ENCODE data around the gene ABL1. TPM values are rescaled to one million over a fixed set of nuclear protein-coding genes. Genes with fewer than 3 reads are reported as not detected.

ABL1 gene
- total RNA-seq, 1 donor: 94.8 TPM

- Histone ChIP-seq H3K79me2 (ENCODE audit: insufficient read depth, low read length) (no peaks in the 10 kb centered on the region), H3K27me3 (ENCODE audit: insufficient read depth, low read length) (no peaks in the 10 kb centered on the region), H3K4me2 (ENCODE audit: insufficient read depth, low read length) (peak overlapping the region; percentile 12), H3K27ac (ENCODE audit: low read depth, low read length) (no peak overlapping the region), H3K9me3 (ENCODE audit: low read depth, low read length) (no peaks in the 10 kb centered on the region), H3K36me3 (ENCODE audit: insufficient read depth, low read length) (no peaks in the 10 kb centered on the region), H2AFZ (ENCODE audit: low read length) (no peak overlapping the region), H3K4me3 (ENCODE audit: insufficient read depth, low read length) (no peak overlapping the region), H3K4me1 (ENCODE audit: insufficient read depth, low read length) (peaks cover 23% of the 10 kb centered on the region), H4K20me1 (ENCODE audit: insufficient read depth, low read length) (no peaks in the 10 kb centered on the region)
- no peak for TF ChIP-seq CTCF (IDR thresholded peaks at IDR 0.05; ENCODE audit: extremely low read depth, low read depth, low read length)
- peak; percentile 98 for DNase-seq (ENCODE audit: insufficient read length, low spot score, missing footprints)
Observed at GRCh38 chr9:130927995-130928900, 93.2 kb downstream of the ABL1 start.

GRCh38 chr9:130929571-130930038 lies 94.6 kb downstream of the ABL1 start:
- H3K4me3 ChIP-seq (ENCODE audit: insufficient read depth, low read length): no peak overlapping the region
- H3K4me1 ChIP-seq (ENCODE audit: insufficient read depth, low read length): peaks cover 32% of the 10 kb centered on the region
- no peak overlapping the region for H3K4me2 ChIP-seq (ENCODE audit: insufficient read depth, low read length)
- H3K9me3 ChIP-seq (ENCODE audit: low read depth, low read length): no peaks in the 10 kb centered on the region
- no peaks in the 10 kb centered on the region for H3K36me3 ChIP-seq (ENCODE audit: insufficient read depth, low read length)
- H3K27ac ChIP-seq (ENCODE audit: low read depth, low read length): no peak overlapping the region
- no peak for DNase-seq (ENCODE audit: insufficient read length, low spot score, missing footprints)
- no peaks in the 10 kb centered on the region for H3K79me2 ChIP-seq (ENCODE audit: insufficient read depth, low read length)
- no peak overlapping the region for H2AFZ ChIP-seq (ENCODE audit: low read length)
- no peak for TF ChIP-seq CTCF (IDR thresholded peaks at IDR 0.05; ENCODE audit: extremely low read depth, low read depth, low read length)
- H4K20me1 ChIP-seq (ENCODE audit: insufficient read depth, low read length): no peaks in the 10 kb centered on the region
- H3K27me3 ChIP-seq (ENCODE audit: insufficient read depth, low read length): no peaks in the 10 kb centered on the region

GRCh38 chr9:130930132-130930803 lies 95.2 kb downstream of the ABL1 start:
- no peaks in the 10 kb centered on the region for H4K20me1 ChIP-seq (ENCODE audit: insufficient read depth, low read length)

More at GRCh38 chr9:130930132-130930803, 95.2 kb downstream of the ABL1 start:
- TF ChIP-seq CTCF (IDR thresholded peaks at IDR 0.05; ENCODE audit: extremely low read depth, low read depth, low read length): no peak
- H3K4me3 ChIP-seq (ENCODE audit: insufficient read depth, low read length): no peak overlapping the region
- H3K4me1 ChIP-seq (ENCODE audit: insufficient read depth, low read length): peaks cover 35% of the 10 kb centered on the region
- no peak overlapping the region for H3K4me2 ChIP-seq (ENCODE audit: insufficient read depth, low read length)
- H3K9me3 ChIP-seq (ENCODE audit: low read depth, low read length): no peaks in the 10 kb centered on the region
- H2AFZ ChIP-seq (ENCODE audit: low read length): no peak overlapping the region
- DNase-seq (ENCODE audit: insufficient read length, low spot score, missing footprints): no peak
- H3K79me2 ChIP-seq (ENCODE audit: insufficient read depth, low read length): no peaks in the 10 kb centered on the region
- no peaks in the 10 kb centered on the region for H3K27me3 ChIP-seq (ENCODE audit: insufficient read depth, low read length)
- no peaks in the 10 kb centered on the region for H3K36me3 ChIP-seq (ENCODE audit: insufficient read depth, low read length)
- H3K27ac ChIP-seq (ENCODE audit: low read depth, low read length): no peak overlapping the region
